Right renal pelvis (tissue), 4 donors: ENCODE data around the gene KMT5C. TPM values are rescaled to one million over a fixed set of nuclear protein-coding genes. Genes with fewer than 3 reads are reported as not detected.

Experiments used
- polyA plus RNA-seq, 4 donors: library from polyadenylated mRNA; unstranded; fragments of 120-200 nt; gene quantifications; one replicate each; pipeline ENCODE4 v1.2.1, GENCODE V29; 2013; ENCODE audit not compliant: insufficient read length in 4 of 4

Gene KMT5C
- polyA plus RNA-seq, 4 donors: 14.0 to 25.5 (median 16.9) TPM

Other genes with a start within 250 kb of the KMT5C start
- 100 to 1,000 TPM in 1 of 4 donors, 10 to 100 TPM in 3; 67.6 to 103 (median 74.7) TPM for gene PPP1R12C, start 222.2 kb upstream of the KMT5C start, polyA plus RNA-seq
- 1 to 10 TPM; 2.9 to 6.0 (median 4.4) TPM for gene TNNT1, start 190.7 kb upstream of the KMT5C start, polyA plus RNA-seq
- 1 to 10 TPM; 3.1 to 5.3 (median 3.9) TPM for gene TNNI3, start 182.1 kb upstream of the KMT5C start, polyA plus RNA-seq
- gene DNAAF3, start 173.3 kb upstream of the KMT5C start, polyA plus RNA-seq: 10 to 100 TPM in 1 of 4 donors, 1 to 10 TPM in 3; 8.1 to 10.9 (median 8.3) TPM
- gene SYT5, start 159.6 kb upstream of the KMT5C start, polyA plus RNA-seq: under 1 TPM; 0.13 to 0.56 (median 0.29) TPM
- under 1 TPM in 3 of 4 donors, not detected in 1; 0.10 to 0.49 (median 0.27) TPM for gene PTPRH, start 130.4 kb upstream of the KMT5C start, polyA plus RNA-seq
- gene TMEM86B, start 111.1 kb upstream of the KMT5C start, polyA plus RNA-seq: 1 to 10 TPM; 2.9 to 4.5 (median 3.9) TPM
- gene PPP6R1, start 80.9 kb upstream of the KMT5C start, polyA plus RNA-seq: 10 to 100 TPM; 38.9 to 50.9 (median 44.2) TPM
- 10 to 100 TPM; 25.7 to 47.7 (median 29.7) TPM for gene HSPBP1, start 59.8 kb upstream of the KMT5C start, polyA plus RNA-seq
- 10 to 100 TPM; 14.1 to 16.7 (median 16.2) TPM for gene BRSK1, start 55.9 kb upstream of the KMT5C start, polyA plus RNA-seq
- gene TMEM150B, start 14.5 kb upstream of the KMT5C start, polyA plus RNA-seq: 1 to 10 TPM in 3 of 4 donors, under 1 TPM in 1; 0.72 to 1.6 (median 1.4) TPM
- 1 to 10 TPM in 1 of 4 donors, under 1 TPM in 3; 0.45 to 1.5 (median 0.72) TPM for gene COX6B2, start 14.8 kb downstream of the KMT5C start, polyA plus RNA-seq
- under 1 TPM; 0.10 to 0.25 (median 0.16) TPM for gene GARIN5B, start 23.4 kb downstream of the KMT5C start, polyA plus RNA-seq
- 1 to 10 TPM; 1.0 to 1.8 (median 1.5) TPM for gene IL11, start 30.6 kb downstream of the KMT5C start, polyA plus RNA-seq
- gene TMEM190, start 37.0 kb downstream of the KMT5C start, polyA plus RNA-seq: under 1 TPM in 2 of 4 donors, not detected in 2; 0.47 to 0.56 TPM
- 1 to 10 TPM in 1 of 4 donors, under 1 TPM in 3; 0.22 to 1.6 (median 0.62) TPM for gene TMEM238, start 44.4 kb downstream of the KMT5C start, polyA plus RNA-seq
- 1,000 to 10,000 TPM in 1 of 4 donors, 100 to 1,000 TPM in 3; 895 to 1,455 (median 919) TPM for gene RPL28, start 46.1 kb downstream of the KMT5C start, polyA plus RNA-seq
- gene UBE2S, start 67.9 kb downstream of the KMT5C start, polyA plus RNA-seq: 10 to 100 TPM; 42.6 to 69.0 (median 48.9) TPM
- gene SHISA7, start 103.4 kb downstream of the KMT5C start, polyA plus RNA-seq: under 1 TPM; 0.10 to 0.14 (median 0.13) TPM
- 10 to 100 TPM; 35.2 to 54.6 (median 38.7) TPM for gene ISOC2, start 121.8 kb downstream of the KMT5C start, polyA plus RNA-seq
- gene C19orf85, start 124.9 kb downstream of the KMT5C start, polyA plus RNA-seq: not detected
- gene ZNF628, start 136.7 kb downstream of the KMT5C start, polyA plus RNA-seq: 1 to 10 TPM; 3.2 to 5.4 (median 3.6) TPM
- 10 to 100 TPM; 43.6 to 68.7 (median 51.3) TPM for gene NAT14, start 145.3 kb downstream of the KMT5C start, polyA plus RNA-seq
- 1 to 10 TPM; 1.6 to 2.9 (median 2.3) TPM for gene SSC5D, start 148.6 kb downstream of the KMT5C start, polyA plus RNA-seq
- under 1 TPM; 0.62 to 0.97 (median 0.67) TPM for gene SBK2, start 197.3 kb downstream of the KMT5C start, polyA plus RNA-seq
- under 1 TPM in 2 of 4 donors, not detected in 2; 0.13 to 0.28 TPM for gene SBK3, start 205.7 kb downstream of the KMT5C start, polyA plus RNA-seq
- 10 to 100 TPM; 14.4 to 21.1 (median 18.3) TPM for gene ZNF579, start 241.0 kb downstream of the KMT5C start, polyA plus RNA-seq